ENCODE results near the gene GLS. TPM values are rescaled to one million over a fixed set of nuclear protein-coding genes. Genes with fewer than 3 reads are reported as not detected.

The GLS gene
- total RNA-seq, 4 donors from 2014 or later, result 175 to 274 (median 197) TPM

DNA sequence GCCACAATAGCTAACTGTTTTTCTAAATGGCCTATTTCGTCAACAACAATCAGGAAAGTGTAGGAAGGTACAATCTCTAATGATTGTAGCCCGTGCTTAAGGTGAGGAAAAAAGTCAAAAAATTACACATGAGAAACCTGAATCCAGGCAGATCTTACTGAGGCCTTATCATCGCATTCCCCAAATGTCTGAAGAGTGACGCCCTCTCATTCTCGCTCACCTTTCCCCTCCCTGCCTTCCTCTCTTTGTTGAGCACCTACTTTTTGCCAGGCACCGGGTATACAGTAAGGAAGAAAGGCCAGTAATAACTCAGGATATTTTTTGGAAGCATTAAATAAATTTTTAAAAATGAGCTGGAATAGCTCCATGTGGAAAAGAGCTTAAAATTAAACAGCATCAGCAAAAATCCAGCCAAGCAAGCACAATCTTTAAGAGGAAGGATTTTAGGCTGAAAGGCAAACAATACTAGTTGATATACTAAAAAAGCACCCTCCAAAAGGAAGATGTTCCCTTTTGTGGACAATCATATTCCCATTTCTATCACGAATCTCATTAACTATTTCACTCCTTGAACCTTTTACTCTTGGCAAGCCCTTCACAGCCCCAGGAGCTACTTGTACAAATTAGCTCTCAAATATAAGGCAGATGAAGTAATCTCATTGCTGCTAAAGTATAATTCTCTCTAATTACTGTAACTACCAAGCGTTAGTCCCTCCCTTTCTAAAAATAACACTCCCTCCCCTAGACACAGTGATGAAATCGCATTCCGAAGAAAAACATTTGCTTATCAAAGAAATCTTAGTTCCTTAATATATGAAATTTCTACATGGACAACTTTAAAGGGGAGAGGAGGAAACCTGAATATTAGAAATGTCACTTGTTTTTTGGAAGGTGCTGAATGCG, 93.4 kb downstream of the GLS start:
- 88 to 89% methylated on average over 11 of the region's 11 CpGs for WGBS, 2 donors
- no peak overlapping the region for H3K27ac ChIP-seq

DNA sequence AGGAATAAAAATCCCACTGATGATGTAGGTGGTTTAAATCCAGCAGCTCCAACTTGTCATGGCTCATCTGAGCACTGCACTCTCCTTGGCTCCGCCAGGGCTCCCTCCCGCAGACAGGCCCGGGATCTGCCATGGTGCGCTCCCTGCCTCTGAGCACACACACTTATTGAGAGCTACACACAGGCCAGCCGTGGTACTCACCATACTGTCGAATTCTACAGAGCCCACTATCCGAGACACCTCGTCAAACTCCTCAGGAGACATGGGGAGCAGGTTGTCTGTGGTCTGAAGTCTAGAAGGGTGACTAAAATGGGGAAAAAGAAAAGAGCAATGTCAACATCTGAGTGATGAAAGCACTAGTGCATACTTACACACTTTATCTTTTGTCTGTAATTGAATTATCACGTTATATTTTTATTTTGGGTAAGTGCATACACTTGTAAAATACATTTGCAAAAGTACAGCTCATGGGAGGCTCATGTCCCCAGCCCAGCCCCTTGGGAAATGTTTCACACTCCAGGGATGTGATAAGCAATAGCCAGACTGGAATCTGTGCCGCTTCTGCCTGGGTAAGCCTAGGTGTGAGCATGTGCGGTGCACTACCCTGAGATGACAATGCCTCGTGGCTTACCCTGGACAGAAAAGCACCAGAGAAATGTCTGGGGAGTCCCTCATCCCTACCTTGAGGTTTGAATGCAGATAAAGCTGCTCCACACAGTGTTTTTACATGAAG, 94.2 kb downstream of the GLS start:
- 76 to 88% methylated on average over 12 of the region's 12 CpGs for WGBS, 2 donors
- H3K4me3 ChIP-seq (replicated peaks in 1 of 3), result no peak overlapping the region
- TF ChIP-seq POLR2A (IDR thresholded peaks at IDR 0.05), result no peak
- H3K27me3 ChIP-seq, result no peaks in the 10 kb centered on the region
- H3K27ac ChIP-seq, result no peak overlapping the region
- H3K9me3 ChIP-seq, result no peaks in the 10 kb centered on the region
- intact Hi-C loops (cut with DNase I), result no loop called here
- peaks cover 37 to 45% of the 10 kb centered on the region in 2 donors for H3K36me3 ChIP-seq
- DNase-seq, result no peak
- H3K4me1 ChIP-seq, result peaks cover 0 to 4% of the 10 kb centered on the region in 2 donors

More for the DNA sequence above, 93.4 kb downstream of the GLS start:
- TF ChIP-seq POLR2A (IDR thresholded peaks at IDR 0.05), result no peak
- TF ChIP-seq, protein P1, sequence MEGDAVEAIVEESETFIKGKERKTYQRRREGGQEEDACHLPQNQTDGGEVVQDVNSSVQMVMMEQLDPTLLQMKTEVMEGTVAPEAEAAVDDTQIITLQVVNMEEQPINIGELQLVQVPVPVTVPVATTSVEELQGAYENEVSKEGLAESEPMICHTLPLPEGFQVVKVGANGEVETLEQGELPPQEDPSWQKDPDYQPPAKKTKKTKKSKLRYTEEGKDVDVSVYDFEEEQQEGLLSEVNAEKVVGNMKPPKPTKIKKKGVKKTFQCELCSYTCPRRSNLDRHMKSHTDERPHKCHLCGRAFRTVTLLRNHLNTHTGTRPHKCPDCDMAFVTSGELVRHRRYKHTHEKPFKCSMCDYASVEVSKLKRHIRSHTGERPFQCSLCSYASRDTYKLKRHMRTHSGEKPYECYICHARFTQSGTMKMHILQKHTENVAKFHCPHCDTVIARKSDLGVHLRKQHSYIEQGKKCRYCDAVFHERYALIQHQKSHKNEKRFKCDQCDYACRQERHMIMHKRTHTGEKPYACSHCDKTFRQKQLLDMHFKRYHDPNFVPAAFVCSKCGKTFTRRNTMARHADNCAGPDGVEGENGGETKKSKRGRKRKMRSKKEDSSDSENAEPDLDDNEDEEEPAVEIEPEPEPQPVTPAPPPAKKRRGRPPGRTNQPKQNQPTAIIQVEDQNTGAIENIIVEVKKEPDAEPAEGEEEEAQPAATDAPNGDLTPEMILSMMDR (IDR thresholded peaks at IDR 0.05), result no peak
- intact Hi-C loops (cut with DNase I), result no loop called here
- H3K36me3 ChIP-seq, result peaks cover 35 to 51% of the 10 kb centered on the region in 2 donors
- no peaks in the 10 kb centered on the region for H3K27me3 ChIP-seq
- no peak for DNase-seq
- no peaks in the 10 kb centered on the region for H3K4me1 ChIP-seq
- H3K4me3 ChIP-seq (replicated peaks in 1 of 3), result no peak overlapping the region
- no peaks in the 10 kb centered on the region for H3K9me3 ChIP-seq

GRCh38 chr2:190976521-190976920, 95.9 kb downstream of the GLS start:
- DNase-seq, result no peak
- 98 to 100% methylated on average over 2 of the region's 2 CpGs for WGBS, 2 donors
- no peak overlapping the region for H3K4me3 ChIP-seq (replicated peaks in 1 of 3)
- peaks cover 0 to 14% of the 10 kb centered on the region in 2 donors for H3K4me1 ChIP-seq
- intact Hi-C loops (cut with DNase I), result no loop called here
- H3K27ac ChIP-seq, result no peak overlapping the region
- no peaks in the 10 kb centered on the region for H3K9me3 ChIP-seq
- no peaks in the 10 kb centered on the region for H3K27me3 ChIP-seq
- TF ChIP-seq POLR2A (IDR thresholded peaks at IDR 0.05), result no peak
- TF ChIP-seq, protein P1 (IDR thresholded peaks at IDR 0.05), result no peak
- H3K36me3 ChIP-seq, result peaks cover 37% of the 10 kb centered on the region in 2 donors

- no peaks in the 10 kb centered on the region for H3K9me3 ChIP-seq
- intact Hi-C loops (cut with DNase I), result no loop called here
- H3K27ac ChIP-seq, result no peak overlapping the region
- H3K27me3 ChIP-seq, result no peaks in the 10 kb centered on the region
- no peak for DNase-seq
- H3K4me3 ChIP-seq (replicated peaks in 1 of 3), result no peak overlapping the region
- WGBS, 2 donors, result 90 to 91% methylated on average over 5 of the region's 5 CpGs
- H3K4me1 ChIP-seq, result peaks cover 0 to 14% of the 10 kb centered on the region in 2 donors
- H3K36me3 ChIP-seq, result peaks cover 37% of the 10 kb centered on the region in 2 donors
- TF ChIP-seq, protein P1 (IDR thresholded peaks at IDR 0.05), result no peak
- no peak for TF ChIP-seq POLR2A (IDR thresholded peaks at IDR 0.05)
Measured at GRCh38 chr2:190977505-190977904, 96.9 kb downstream of the GLS start.

GRCh38 chr2:190978389-190979053, 97.9 kb downstream of the GLS start:
- intact Hi-C loops (cut with DNase I), result no loop called here
- Histone ChIP-seq H3K36me3 (peaks cover 44 to 47% of the 10 kb centered on the region in 2 donors), H3K4me3 (replicated peaks in 1 of 3) (no peak overlapping the region), H3K4me1 (peaks cover 0 to 14% of the 10 kb centered on the region in 2 donors), H3K27ac (no peak overlapping the region), H3K9me3 (no peaks in the 10 kb centered on the region), H3K27me3 (no peaks in the 10 kb centered on the region)
- no peak for DNase-seq
- 92 to 97% methylated on average over 17 of the region's 17 CpGs for WGBS, 2 donors
- TF ChIP-seq, protein P1 (IDR thresholded peaks at IDR 0.05), result no peak
- no peak for TF ChIP-seq POLR2A (IDR thresholded peaks at IDR 0.05)

Data from thyroid gland (tissue), 4 donors.